Measurements from ENCODE around the gene KRTAP19-3.

KRTAP19-3 gene

DNA sequence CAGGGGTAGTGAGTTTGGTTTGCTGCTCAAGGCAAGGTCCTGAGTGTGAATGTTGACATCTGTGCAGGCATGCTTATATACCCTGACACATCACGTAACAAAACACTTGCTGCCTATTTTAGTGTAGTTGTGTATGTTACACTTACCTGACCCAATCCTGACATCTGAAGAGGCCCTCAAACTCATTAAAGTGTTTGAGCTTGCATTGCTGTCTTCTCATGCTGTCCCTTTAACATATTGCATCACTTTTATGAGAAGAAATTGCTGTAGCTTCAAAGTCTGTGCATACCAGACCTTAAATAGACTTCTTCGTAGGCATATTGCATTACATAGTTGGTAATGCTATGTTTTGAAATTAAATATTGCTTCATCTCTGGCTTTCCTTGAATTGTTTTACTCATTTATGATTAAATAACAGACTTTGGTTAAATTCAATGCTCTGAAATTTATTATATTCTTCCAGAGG is at the start of gene KRTAP19-3:
Gene KRTAP19-3 (minus strand): TSS at position 51 of the 466 bp plus-strand sequence. CDS start 56 bp downstream, outside the sequence.
- no peaks in the 10 kb centered on the region for H3K9me3 ChIP-seq (ENCODE audit: control insufficient read depth, insufficient read depth, low read length)
- H3F3A ChIP-seq (ENCODE audit: control insufficient read depth, insufficient read depth): no peaks in the 10 kb centered on the region
- no peaks in the 10 kb centered on the region for H3K36me3 ChIP-seq (ENCODE audit: control insufficient read depth, low read length)
- no peaks in the 10 kb centered on the region for H3K4me1 ChIP-seq (ENCODE audit: control insufficient read depth, low read length)
- no peaks in the 10 kb centered on the region for H3K79me2 ChIP-seq (ENCODE audit: control insufficient read depth, low read length)
- H4K20me1 ChIP-seq (ENCODE audit: control insufficient read depth, insufficient read depth, low read depth, low read length): no peaks in the 10 kb centered on the region
- TF ChIP-seq EZH2phosphoT487 (IDR thresholded peaks at IDR 0.05; ENCODE audit: borderline replicate concordance, low read length): no peak
- TF ChIP-seq, protein P1, sequence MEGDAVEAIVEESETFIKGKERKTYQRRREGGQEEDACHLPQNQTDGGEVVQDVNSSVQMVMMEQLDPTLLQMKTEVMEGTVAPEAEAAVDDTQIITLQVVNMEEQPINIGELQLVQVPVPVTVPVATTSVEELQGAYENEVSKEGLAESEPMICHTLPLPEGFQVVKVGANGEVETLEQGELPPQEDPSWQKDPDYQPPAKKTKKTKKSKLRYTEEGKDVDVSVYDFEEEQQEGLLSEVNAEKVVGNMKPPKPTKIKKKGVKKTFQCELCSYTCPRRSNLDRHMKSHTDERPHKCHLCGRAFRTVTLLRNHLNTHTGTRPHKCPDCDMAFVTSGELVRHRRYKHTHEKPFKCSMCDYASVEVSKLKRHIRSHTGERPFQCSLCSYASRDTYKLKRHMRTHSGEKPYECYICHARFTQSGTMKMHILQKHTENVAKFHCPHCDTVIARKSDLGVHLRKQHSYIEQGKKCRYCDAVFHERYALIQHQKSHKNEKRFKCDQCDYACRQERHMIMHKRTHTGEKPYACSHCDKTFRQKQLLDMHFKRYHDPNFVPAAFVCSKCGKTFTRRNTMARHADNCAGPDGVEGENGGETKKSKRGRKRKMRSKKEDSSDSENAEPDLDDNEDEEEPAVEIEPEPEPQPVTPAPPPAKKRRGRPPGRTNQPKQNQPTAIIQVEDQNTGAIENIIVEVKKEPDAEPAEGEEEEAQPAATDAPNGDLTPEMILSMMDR (IDR thresholded peaks at IDR 0.05; ENCODE audit: low read depth, low read length, poor library complexity, severe bottlenecking): no peak
- H3K4me3 ChIP-seq (ENCODE audit: low read length): no peak within 1 kb of the TSS
- no peaks in the 10 kb centered on the region for H3K27me3 ChIP-seq (ENCODE audit: control insufficient read depth, low read length)
- no peak within 1 kb of the TSS for H3K27ac ChIP-seq (ENCODE audit: low read depth, low read length)
- H3K9me2 ChIP-seq (replicated peaks; ENCODE audit: control insufficient read depth, low read length): no peaks in the 10 kb centered on the region
- H3K4me2 ChIP-seq (ENCODE audit: low read length): no peak within 1 kb of the TSS

- H3K9me2 ChIP-seq (replicated peaks; ENCODE audit: control insufficient read depth, low read length): no peaks in the 10 kb centered on the region
- H3K4me1 ChIP-seq (ENCODE audit: control insufficient read depth, low read length): no peaks in the 10 kb centered on the region
- no peak overlapping the region for H3K4me2 ChIP-seq (ENCODE audit: low read length)
- H3F3A ChIP-seq (ENCODE audit: control insufficient read depth, insufficient read depth): no peaks in the 10 kb centered on the region
- no peak overlapping the region for H3K4me3 ChIP-seq (ENCODE audit: low read length)
- H3K27ac ChIP-seq (ENCODE audit: low read depth, low read length): no peak overlapping the region
- no peaks in the 10 kb centered on the region for H3K27me3 ChIP-seq (ENCODE audit: control insufficient read depth, low read length)
- no peaks in the 10 kb centered on the region for H3K79me2 ChIP-seq (ENCODE audit: control insufficient read depth, low read length)
- no peaks in the 10 kb centered on the region for H3K36me3 ChIP-seq (ENCODE audit: control insufficient read depth, low read length)
- no peak for TF ChIP-seq EZH2phosphoT487 (IDR thresholded peaks at IDR 0.05; ENCODE audit: borderline replicate concordance, low read length)
- TF ChIP-seq, protein P1 (IDR thresholded peaks at IDR 0.05; ENCODE audit: low read depth, low read length, poor library complexity, severe bottlenecking): no peak
- no peaks in the 10 kb centered on the region; the same call in 1 of the 2 replicates for H3K9me3 ChIP-seq (ENCODE audit: control insufficient read depth, insufficient read depth, low read length)
- H4K20me1 ChIP-seq (ENCODE audit: control insufficient read depth, insufficient read depth, low read depth, low read length): no peaks in the 10 kb centered on the region
Measured at GRCh38 chr21:30518876-30519275, 27.1 kb upstream of the KRTAP19-3 start.

DNA sequence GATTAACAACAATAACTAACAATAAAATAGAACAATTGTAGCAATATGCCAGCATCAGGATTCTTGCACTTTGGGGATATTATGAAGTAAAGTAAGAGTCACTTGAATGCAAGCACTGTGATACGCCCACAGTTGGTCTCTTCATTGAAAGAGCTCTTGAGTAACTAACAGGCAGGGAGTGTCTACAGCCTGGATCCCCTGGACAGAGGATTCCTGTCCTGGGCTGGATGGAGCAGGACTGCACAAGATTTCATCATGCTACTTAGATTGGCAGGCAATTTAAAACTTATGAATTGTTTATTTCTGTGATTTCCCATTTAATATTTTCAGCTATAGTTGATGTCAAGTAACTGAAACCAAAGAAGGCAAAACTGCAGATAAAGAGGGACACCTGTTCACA is 23.9 kb upstream of the KRTAP19-3 start:
- Histone ChIP-seq H4K20me1 (ENCODE audit: control insufficient read depth, insufficient read depth, low read depth, low read length) (no peaks in the 10 kb centered on the region), H3K9me3 (ENCODE audit: control insufficient read depth, insufficient read depth, low read length) (no peaks in the 10 kb centered on the region), H3K27ac (ENCODE audit: low read depth, low read length) (no peak overlapping the region), H3K36me3 (ENCODE audit: control insufficient read depth, low read length) (no peaks in the 10 kb centered on the region), H3K9me2 (replicated peaks; ENCODE audit: control insufficient read depth, low read length) (no peaks in the 10 kb centered on the region), H3K4me2 (ENCODE audit: low read length) (no peak overlapping the region), H3K79me2 (ENCODE audit: control insufficient read depth, low read length) (no peaks in the 10 kb centered on the region), H3K4me3 (ENCODE audit: low read length) (no peak overlapping the region), H3K4me1 (ENCODE audit: control insufficient read depth, low read length) (no peaks in the 10 kb centered on the region), H3F3A (ENCODE audit: control insufficient read depth, insufficient read depth) (no peaks in the 10 kb centered on the region), H3K27me3 (ENCODE audit: control insufficient read depth, low read length) (no peaks in the 10 kb centered on the region)
- TF ChIP-seq, protein P1 (IDR thresholded peaks at IDR 0.05; ENCODE audit: low read depth, low read length, poor library complexity, severe bottlenecking): no peak
- TF ChIP-seq EZH2phosphoT487 (IDR thresholded peaks at IDR 0.05; ENCODE audit: borderline replicate concordance, low read length): no peak

Measured in DOHH2 (cell line).